Measurements from ENCODE around the gene EVI5.

The EVI5 gene

GRCh38 chr1:92483610-92484471, 301.1 kb downstream of the EVI5 start:
- DNase-seq (ENCODE audit: low read depth) = peak; percentile 65

GRCh38 chr1:92482665-92483609, 302.0 kb downstream of the EVI5 start:
- DNase-seq (ENCODE audit: low read depth) = no peak

- DNase-seq (ENCODE audit: low read depth) = no peak
Measured at GRCh38 chr1:92481971-92482664, 302.8 kb downstream of the EVI5 start.

DNA sequence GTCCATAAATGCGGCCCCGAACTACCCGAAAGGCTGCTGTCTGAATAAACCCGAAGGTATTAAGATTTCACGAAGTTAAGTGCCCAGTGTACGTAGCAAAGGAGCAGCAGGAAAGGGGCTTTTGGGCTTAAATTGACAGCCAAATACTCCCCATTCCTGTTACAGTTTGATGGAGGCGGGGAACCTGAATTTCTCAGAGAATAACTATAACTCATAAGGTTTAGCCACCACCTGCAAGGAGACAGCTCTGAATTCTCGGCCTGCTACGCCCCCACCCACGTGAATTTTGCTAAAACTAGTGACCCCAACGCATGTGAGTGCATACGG, 303.3 kb downstream of the EVI5 start:
- no peak for DNase-seq (ENCODE audit: low read depth)

GRCh38 chr1:92480813-92481598, 303.9 kb downstream of the EVI5 start:
- no peak for DNase-seq (ENCODE audit: low read depth)

- DNase-seq (ENCODE audit: low read depth) = no peak
Measured at GRCh38 chr1:92480200-92480812, 304.6 kb downstream of the EVI5 start.

GRCh38 chr1:92479587-92479986, 305.3 kb downstream of the EVI5 start:
- DNase-seq (ENCODE audit: low read depth) = no peak

DNA sequence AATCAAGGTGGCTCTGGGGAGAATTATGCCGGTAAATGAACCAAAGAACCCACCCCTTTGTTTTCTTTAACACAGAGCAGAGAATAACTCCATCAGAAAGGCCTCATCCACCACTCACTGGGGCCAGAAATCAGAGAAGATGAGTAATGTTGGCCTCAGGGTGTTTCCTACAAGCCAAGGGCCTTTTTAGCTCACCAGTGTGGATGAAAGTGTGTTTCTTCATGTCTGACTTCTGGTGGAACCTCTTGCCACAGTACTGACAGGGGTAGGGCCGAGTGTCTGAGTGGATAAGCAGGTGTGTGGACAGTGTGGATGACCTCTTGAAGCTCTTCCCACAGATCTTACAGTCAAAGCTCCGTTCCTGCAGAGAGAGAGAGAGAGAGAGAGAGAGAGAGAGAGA, 306.5 kb downstream of the EVI5 start:
- no peak for DNase-seq (ENCODE audit: low read depth)

- DNase-seq (ENCODE audit: low read depth) = peak; percentile 52
Measured at GRCh38 chr1:92476071-92476631, 308.8 kb downstream of the EVI5 start.

- DNase-seq (ENCODE audit: low read depth) = no peak
Measured at GRCh38 chr1:92475029-92475428, 309.9 kb downstream of the EVI5 start.

DNA sequence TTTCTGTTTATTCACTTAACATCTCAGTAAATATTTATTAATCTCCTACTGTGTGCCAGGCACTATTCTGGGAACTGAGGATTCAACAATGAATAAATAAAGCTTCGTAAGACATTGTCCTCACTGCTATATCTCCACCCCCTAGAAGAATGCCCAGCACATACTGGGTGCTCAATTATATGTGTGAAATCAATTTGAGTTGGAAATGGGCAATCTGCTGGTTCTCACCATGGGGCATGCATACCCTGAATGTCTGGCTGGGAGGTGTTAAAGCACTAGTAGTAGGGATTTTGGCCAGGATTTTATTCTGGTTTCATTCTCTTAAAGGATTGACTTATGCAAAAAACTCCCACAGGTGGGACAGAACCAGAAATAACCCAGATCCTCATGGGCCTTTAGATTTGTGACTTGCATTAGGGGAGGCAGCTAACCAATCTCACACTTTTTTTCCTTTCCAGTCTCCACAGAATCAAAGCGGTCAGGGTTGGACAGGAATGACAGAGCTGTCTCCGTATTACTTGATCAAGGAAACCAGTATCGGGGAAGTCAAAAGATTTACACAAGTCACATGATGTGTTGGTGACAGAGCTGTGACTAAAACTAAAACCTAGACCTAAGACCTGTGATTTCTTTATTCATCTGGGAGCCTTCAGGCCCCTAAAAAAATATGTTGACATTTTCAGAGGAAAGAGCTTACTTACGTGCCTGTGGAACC, 311.0 kb downstream of the EVI5 start:
- no peak for DNase-seq (ENCODE audit: low read depth)

- no peak for DNase-seq (ENCODE audit: low read depth)
Measured at GRCh38 chr1:92470216-92470615, 314.7 kb downstream of the EVI5 start.

- DNase-seq (ENCODE audit: low read depth) = no peak
Measured at GRCh38 chr1:92466683-92467352, 318.1 kb downstream of the EVI5 start.

DNA sequence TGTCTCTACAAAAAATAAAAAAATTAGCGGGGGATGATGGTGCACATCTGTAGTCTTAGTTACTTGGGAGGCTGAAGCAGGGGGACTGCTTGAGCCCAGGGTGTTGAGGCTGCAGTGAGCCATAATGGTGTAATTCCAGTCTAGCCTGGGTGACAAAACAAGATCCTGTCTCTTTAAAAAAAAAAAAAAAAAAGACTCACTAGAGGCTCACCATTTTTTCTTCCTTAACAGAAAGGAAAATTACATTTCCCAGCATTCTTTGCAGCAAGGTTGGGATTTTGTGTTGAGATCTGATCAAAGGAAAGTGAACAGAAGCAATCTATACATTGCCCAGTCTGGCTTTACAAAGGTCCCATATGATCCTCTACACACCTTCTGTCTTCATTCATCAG, 319.7 kb downstream of the EVI5 start:
- no peak for DNase-seq (ENCODE audit: low read depth)

- DNase-seq (ENCODE audit: low read depth) = no peak
Measured at GRCh38 chr1:92464588-92465255, 320.2 kb downstream of the EVI5 start.

- no peak for DNase-seq (ENCODE audit: low read depth)
Measured at GRCh38 chr1:92461364-92462097, 323.4 kb downstream of the EVI5 start.

DNA sequence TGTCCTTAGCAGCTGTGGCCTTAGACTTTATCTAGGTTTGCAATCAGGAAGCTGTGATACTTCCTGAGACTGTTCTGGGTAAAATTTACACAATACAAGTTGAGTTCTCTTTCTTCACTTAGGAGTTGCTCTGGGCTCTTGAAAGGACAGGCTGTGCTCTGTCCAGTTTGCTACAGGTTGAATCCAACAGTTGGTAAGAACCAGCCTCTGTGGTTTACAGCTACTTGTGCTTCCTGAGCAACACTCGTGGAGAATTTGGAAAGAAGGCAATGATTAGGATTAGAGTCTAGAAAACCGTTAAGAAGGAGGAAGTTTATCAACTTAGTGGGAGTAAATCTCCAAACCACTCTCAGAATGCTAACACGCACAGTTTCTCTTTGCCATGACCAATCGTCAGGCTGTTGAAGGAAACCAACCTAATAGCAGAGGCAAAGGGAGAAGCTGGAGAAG, 325.0 kb downstream of the EVI5 start:
- no peak for DNase-seq (ENCODE audit: low read depth)

All from stimulated activated CD4-positive, alpha-beta T cell treated with anti-CD3 and anti-CD28 coated beads, Interleukin-2, amount 100 ng/mL, for 4 hours (primary cell).